ENCODE measurements around the gene DDX1. TPM values are rescaled to one million over a fixed set of nuclear protein-coding genes. Genes with fewer than 3 reads are reported as not detected.

DDX1 gene
- total and polyA plus RNA-seq, 2 experiments from 2014 or later = 99.9 to 102 TPM

DNA sequence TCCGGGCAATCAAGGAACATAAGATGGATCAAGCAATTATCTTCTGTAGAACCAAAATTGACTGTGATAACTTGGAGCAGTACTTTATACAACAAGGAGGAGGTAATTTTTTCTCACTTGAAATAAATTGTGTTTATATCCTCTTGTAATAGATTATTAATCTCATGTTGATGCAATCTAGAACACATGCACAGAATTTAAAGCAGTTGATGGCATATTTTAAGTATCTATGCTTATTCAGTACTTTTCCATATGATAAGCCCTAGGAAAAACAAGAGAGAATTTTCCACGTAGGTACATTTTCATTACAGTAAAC lies 31.8 kb downstream of the DDX1 start:
- no peak overlapping the region for H3K4me3 ChIP-seq
- H3K4me2 ChIP-seq = no peak overlapping the region
- H2AFZ ChIP-seq = no peak overlapping the region
- peaks cover 71% of the 10 kb centered on the region for H3K36me3 Mint-ChIP-seq (ENCODE audit: low read depth)
- no peaks in the 10 kb centered on the region for H3K79me2 ChIP-seq (replicated peaks; ENCODE audit: insufficient read depth)
- TF ChIP-seq, protein P1, sequence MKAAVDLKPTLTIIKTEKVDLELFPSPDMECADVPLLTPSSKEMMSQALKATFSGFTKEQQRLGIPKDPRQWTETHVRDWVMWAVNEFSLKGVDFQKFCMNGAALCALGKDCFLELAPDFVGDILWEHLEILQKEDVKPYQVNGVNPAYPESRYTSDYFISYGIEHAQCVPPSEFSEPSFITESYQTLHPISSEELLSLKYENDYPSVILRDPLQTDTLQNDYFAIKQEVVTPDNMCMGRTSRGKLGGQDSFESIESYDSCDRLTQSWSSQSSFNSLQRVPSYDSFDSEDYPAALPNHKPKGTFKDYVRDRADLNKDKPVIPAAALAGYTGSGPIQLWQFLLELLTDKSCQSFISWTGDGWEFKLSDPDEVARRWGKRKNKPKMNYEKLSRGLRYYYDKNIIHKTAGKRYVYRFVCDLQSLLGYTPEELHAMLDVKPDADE (IDR thresholded peaks at IDR 0.05) = no peak
- TF ChIP-seq, protein P2, sequence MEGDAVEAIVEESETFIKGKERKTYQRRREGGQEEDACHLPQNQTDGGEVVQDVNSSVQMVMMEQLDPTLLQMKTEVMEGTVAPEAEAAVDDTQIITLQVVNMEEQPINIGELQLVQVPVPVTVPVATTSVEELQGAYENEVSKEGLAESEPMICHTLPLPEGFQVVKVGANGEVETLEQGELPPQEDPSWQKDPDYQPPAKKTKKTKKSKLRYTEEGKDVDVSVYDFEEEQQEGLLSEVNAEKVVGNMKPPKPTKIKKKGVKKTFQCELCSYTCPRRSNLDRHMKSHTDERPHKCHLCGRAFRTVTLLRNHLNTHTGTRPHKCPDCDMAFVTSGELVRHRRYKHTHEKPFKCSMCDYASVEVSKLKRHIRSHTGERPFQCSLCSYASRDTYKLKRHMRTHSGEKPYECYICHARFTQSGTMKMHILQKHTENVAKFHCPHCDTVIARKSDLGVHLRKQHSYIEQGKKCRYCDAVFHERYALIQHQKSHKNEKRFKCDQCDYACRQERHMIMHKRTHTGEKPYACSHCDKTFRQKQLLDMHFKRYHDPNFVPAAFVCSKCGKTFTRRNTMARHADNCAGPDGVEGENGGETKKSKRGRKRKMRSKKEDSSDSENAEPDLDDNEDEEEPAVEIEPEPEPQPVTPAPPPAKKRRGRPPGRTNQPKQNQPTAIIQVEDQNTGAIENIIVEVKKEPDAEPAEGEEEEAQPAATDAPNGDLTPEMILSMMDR (conservative IDR thresholded peaks at IDR 0.05; ENCODE audit: low read depth in 2 of 2) = no peak
- TF ChIP-seq, protein P3, sequence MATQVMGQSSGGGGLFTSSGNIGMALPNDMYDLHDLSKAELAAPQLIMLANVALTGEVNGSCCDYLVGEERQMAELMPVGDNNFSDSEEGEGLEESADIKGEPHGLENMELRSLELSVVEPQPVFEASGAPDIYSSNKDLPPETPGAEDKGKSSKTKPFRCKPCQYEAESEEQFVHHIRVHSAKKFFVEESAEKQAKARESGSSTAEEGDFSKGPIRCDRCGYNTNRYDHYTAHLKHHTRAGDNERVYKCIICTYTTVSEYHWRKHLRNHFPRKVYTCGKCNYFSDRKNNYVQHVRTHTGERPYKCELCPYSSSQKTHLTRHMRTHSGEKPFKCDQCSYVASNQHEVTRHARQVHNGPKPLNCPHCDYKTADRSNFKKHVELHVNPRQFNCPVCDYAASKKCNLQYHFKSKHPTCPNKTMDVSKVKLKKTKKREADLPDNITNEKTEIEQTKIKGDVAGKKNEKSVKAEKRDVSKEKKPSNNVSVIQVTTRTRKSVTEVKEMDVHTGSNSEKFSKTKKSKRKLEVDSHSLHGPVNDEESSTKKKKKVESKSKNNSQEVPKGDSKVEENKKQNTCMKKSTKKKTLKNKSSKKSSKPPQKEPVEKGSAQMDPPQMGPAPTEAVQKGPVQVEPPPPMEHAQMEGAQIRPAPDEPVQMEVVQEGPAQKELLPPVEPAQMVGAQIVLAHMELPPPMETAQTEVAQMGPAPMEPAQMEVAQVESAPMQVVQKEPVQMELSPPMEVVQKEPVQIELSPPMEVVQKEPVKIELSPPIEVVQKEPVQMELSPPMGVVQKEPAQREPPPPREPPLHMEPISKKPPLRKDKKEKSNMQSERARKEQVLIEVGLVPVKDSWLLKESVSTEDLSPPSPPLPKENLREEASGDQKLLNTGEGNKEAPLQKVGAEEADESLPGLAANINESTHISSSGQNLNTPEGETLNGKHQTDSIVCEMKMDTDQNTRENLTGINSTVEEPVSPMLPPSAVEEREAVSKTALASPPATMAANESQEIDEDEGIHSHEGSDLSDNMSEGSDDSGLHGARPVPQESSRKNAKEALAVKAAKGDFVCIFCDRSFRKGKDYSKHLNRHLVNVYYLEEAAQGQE (IDR thresholded peaks at IDR 0.05; ENCODE audit: unreplicated experiment) = no peak
- no peak for TF ChIP-seq CREB1 (CRISPR knock-in tag; IDR thresholded peaks at IDR 0.05; ENCODE audit: low read depth)
- H3K4me1 Mint-ChIP-seq = no peaks in the 10 kb centered on the region
- no peaks in the 10 kb centered on the region for H3K4me1 ChIP-seq (ENCODE audit: insufficient read depth)
- no peaks in the 10 kb centered on the region for H3K9me3 Mint-ChIP-seq
- H3K27me3 Mint-ChIP-seq (ENCODE audit: insufficient read depth, low read depth, poor library complexity) = no peaks in the 10 kb centered on the region
- no peak overlapping the region for H3K4me3 Mint-ChIP-seq
- H3K27ac ChIP-seq (ENCODE audit: low read depth) = no peak overlapping the region
- H3K27me3 ChIP-seq (ENCODE audit: insufficient read depth) = no peaks in the 10 kb centered on the region
- H3K27ac Mint-ChIP-seq = no peak overlapping the region
- peaks cover 62% of the 10 kb centered on the region for H3K36me3 ChIP-seq (ENCODE audit: insufficient read depth)
- H4K20me1 ChIP-seq (replicated peaks; ENCODE audit: insufficient read depth) = no peaks in the 10 kb centered on the region
- H3K9me2 ChIP-seq (ENCODE audit: insufficient read depth) = no peaks in the 10 kb centered on the region
- ATAC-seq (no peak), DNase-seq (ENCODE audit: low spot score) (no peak)
- no peaks in the 10 kb centered on the region for H3F3A ChIP-seq (replicated peaks; ENCODE audit: low read depth)

DNA sequence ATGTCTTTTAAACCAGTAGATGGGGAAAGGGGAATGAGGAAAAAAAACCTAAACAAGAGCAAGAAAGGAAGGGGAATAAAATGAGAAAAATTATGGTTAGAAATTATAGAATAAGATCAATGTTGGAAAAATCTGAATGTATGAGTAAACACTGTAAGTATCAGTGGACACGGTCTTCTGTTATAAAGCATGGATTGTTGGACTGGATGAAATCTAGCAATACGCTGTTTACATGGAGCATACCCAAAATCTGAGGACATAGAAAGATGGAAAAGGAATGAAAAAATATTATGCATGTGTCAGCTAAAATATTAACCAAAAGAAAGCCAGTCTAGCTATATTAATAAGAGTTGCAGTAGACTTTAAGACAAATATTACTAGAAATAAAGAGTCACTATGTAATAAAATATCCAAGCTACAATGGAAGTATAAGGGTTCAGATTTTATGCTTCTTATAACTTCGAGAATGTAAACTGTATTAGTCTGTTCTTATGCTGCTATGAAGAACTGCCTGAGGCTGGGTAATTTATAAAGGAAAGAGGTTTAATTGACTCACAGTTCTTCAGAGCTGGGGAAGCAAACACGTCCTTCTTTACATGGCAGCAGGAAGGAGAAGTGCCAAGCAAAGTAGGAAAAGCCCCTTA lies 32.4 kb downstream of the DDX1 start:
- Histone ChIP-seq H3K27ac (ENCODE audit: low read depth) (no peak overlapping the region), H3K9me2 (ENCODE audit: insufficient read depth) (no peaks in the 10 kb centered on the region), H3F3A (replicated peaks; ENCODE audit: low read depth) (no peaks in the 10 kb centered on the region), H3K79me2 (replicated peaks; ENCODE audit: insufficient read depth) (no peaks in the 10 kb centered on the region), H2AFZ (no peak overlapping the region), H3K4me1 (ENCODE audit: insufficient read depth) (no peaks in the 10 kb centered on the region), H3K4me3 (no peak overlapping the region), H3K27me3 (ENCODE audit: insufficient read depth) (no peaks in the 10 kb centered on the region), H3K4me2 (no peak overlapping the region), H3K36me3 (ENCODE audit: insufficient read depth) (peaks cover 68% of the 10 kb centered on the region), H4K20me1 (replicated peaks; ENCODE audit: insufficient read depth) (no peaks in the 10 kb centered on the region)
- Mint-ChIP-seq H3K9me3 (no peaks in the 10 kb centered on the region), H3K36me3 (ENCODE audit: low read depth) (peaks cover 75% of the 10 kb centered on the region), H3K4me1 (no peaks in the 10 kb centered on the region), H3K4me3 (no peak overlapping the region), H3K27me3 (ENCODE audit: insufficient read depth, low read depth, poor library complexity) (no peaks in the 10 kb centered on the region), H3K27ac (no peak overlapping the region)
- DNase-seq (ENCODE audit: low spot score) (no peak), ATAC-seq (no peak)
- no peak for TF ChIP-seq ZNF114 (CRISPR knock-in tag; IDR thresholded peaks at IDR 0.05)
- TF ChIP-seq, protein P1 (IDR thresholded peaks at IDR 0.05) = no peak
- no peak for TF ChIP-seq JUNB (IDR thresholded peaks at IDR 0.05; ENCODE audit: unreplicated experiment)
- no peak for TF ChIP-seq ZNF331 (CRISPR knock-in tag; IDR thresholded peaks at IDR 0.05; ENCODE audit: low read depth)
- no peak for TF ChIP-seq STAT1 (IDR thresholded peaks at IDR 0.05; ENCODE audit: unreplicated experiment)
- TF ChIP-seq, protein P3 (IDR thresholded peaks at IDR 0.05; ENCODE audit: unreplicated experiment) = no peak
- TF ChIP-seq EZH2phosphoT487 (IDR thresholded peaks at IDR 0.05; ENCODE audit: unreplicated experiment) = no peak

All from GM23338 (cell line).